ENCODE data around the gene IFI27. TPM values are rescaled to one million over a fixed set of nuclear protein-coding genes. Genes with fewer than 3 reads are reported as not detected.

Gene IFI27
- total RNA-seq, 1 donor from 2014 or later: 147 TPM

GRCh38 chr14:94121485-94121884 lies 10.9 kb downstream of the IFI27 start:
- peak; percentile 35 for DNase-seq (ENCODE audit: low spot score)
- intact Hi-C loops (cut with DNase I): no loop called here

- peak; percentile 67 for DNase-seq (ENCODE audit: low spot score)
- intact Hi-C loops (cut with DNase I): no loop called here
These were observed 11.9 kb downstream of the IFI27 start for GRCh38 chr14:94122438-94122837.

- DNase-seq (ENCODE audit: low spot score): peak; percentile 47
- intact Hi-C loops (cut with DNase I): no loop called here
These were observed 12.8 kb downstream of the IFI27 start for GRCh38 chr14:94123296-94123695.

GRCh38 chr14:94123868-94124267 lies 13.3 kb downstream of the IFI27 start:
- intact Hi-C loops (cut with DNase I): no loop called here
- DNase-seq (ENCODE audit: low spot score): peak; percentile 27

GRCh38 chr14:94124582-94125377 lies 14.2 kb downstream of the IFI27 start:
- DNase-seq (ENCODE audit: low spot score): peak; percentile 41
- intact Hi-C loops (cut with DNase I): loop anchor here (5.0 kb wide), 1 partner anchor 42 kb away; the partner anchor contains the start of genes DDX24 and IFI27L1

- peak; percentile 63 for DNase-seq (ENCODE audit: low spot score)
- intact Hi-C loops (cut with DNase I): loop anchor here (5.0 kb wide), 1 partner anchor 44 kb away; the partner anchor contains the start of genes DDX24 and IFI27L1
These were observed 15.3 kb downstream of the IFI27 start for GRCh38 chr14:94125659-94126418.

- DNase-seq (ENCODE audit: low spot score): peak; percentile 59
- intact Hi-C loops (cut with DNase I): loop anchor here (5.0 kb wide), 1 partner anchor 44 kb away; the partner anchor contains the start of genes DDX24 and IFI27L1
These were observed 15.8 kb downstream of the IFI27 start for GRCh38 chr14:94126419-94126677.

- peak; percentile 15 for DNase-seq (ENCODE audit: low spot score)
- intact Hi-C loops (cut with DNase I): loop anchor here (5.0 kb wide), 1 partner anchor 44 kb away; the partner anchor contains the start of genes DDX24 and IFI27L1
These were observed 16.3 kb downstream of the IFI27 start for GRCh38 chr14:94126800-94127199.

GRCh38 chr14:94127330-94127729 lies 16.8 kb downstream of the IFI27 start:
- peak; percentile 44 for DNase-seq (ENCODE audit: low spot score)
- intact Hi-C loops (cut with DNase I): loop anchor here (5.0 kb wide), 1 partner anchor 45 kb away; the partner anchor contains the start of genes DDX24 and IFI27L1

GRCh38 chr14:94128216-94128839 lies 17.8 kb downstream of the IFI27 start:
- DNase-seq (ENCODE audit: low spot score): peak; percentile 15
- intact Hi-C loops (cut with DNase I): loop anchor here (2.0 to 5.0 kb wide), 2 partner anchors 14 to 46 kb away; partner anchors contain the start of genes DDX24 and IFI27L1

- intact Hi-C loops (cut with DNase I): loop anchor here (2.0 to 5.0 kb wide), 2 partner anchors 14 to 47 kb away; partner anchors contain the start of genes DDX24 and IFI27L1
- peak; percentile 88 for DNase-seq (ENCODE audit: low spot score)
These were observed 18.7 kb downstream of the IFI27 start, which contains the start of gene IFI27L2 for GRCh38 chr14:94129111-94129757. TSS of gene IFI27L2 (minus strand) at chr14:94129604. CDS start at chr14:94129564, 40 bp downstream.

- intact Hi-C loops (cut with DNase I): loop anchor here (2.0 to 5.0 kb wide), 2 partner anchors 15 to 48 kb away; partner anchors contain the start of genes DDX24 and IFI27L1
- peak; percentile 73 for DNase-seq (ENCODE audit: low spot score)
These were observed 19.4 kb downstream of the IFI27 start for GRCh38 chr14:94129758-94130414.

GRCh38 chr14:94132285-94132887 lies 21.9 kb downstream of the IFI27 start:
- intact Hi-C loops (cut with DNase I): no loop called here
- no peak for DNase-seq (ENCODE audit: low spot score)

GRCh38 chr14:94135476-94135875 lies 24.9 kb downstream of the IFI27 start:
- DNase-seq (ENCODE audit: low spot score): no peak
- intact Hi-C loops (cut with DNase I): loop anchor here (5.0 kb wide), 1 partner anchor 42 kb away; no protein-coding TSS in a partner anchor

- peak; percentile 92 for DNase-seq (ENCODE audit: low spot score)
- intact Hi-C loops (cut with DNase I): loop anchor here (1.0 to 5.0 kb wide), 3 partner anchors 41 to 198 kb away; no protein-coding TSS in a partner anchor
These were observed 26.2 kb downstream of the IFI27 start for GRCh38 chr14:94136575-94137331.

- intact Hi-C loops (cut with DNase I): loop anchor here (5.0 kb wide), 1 partner anchor 39 kb away; no protein-coding TSS in a partner anchor
- no peak for DNase-seq (ENCODE audit: low spot score)
These were observed 27.7 kb downstream of the IFI27 start for GRCh38 chr14:94138251-94138650.

GRCh38 chr14:94139006-94139405 lies 28.5 kb downstream of the IFI27 start:
- no peak for DNase-seq (ENCODE audit: low spot score)
- intact Hi-C loops (cut with DNase I): loop anchor here (5.0 kb wide), 1 partner anchor 38 kb away; no protein-coding TSS in a partner anchor

All from cardiac septum (tissue), 1 donor.